ENCODE results near the gene LRRC1.

The LRRC1 gene

DNA sequence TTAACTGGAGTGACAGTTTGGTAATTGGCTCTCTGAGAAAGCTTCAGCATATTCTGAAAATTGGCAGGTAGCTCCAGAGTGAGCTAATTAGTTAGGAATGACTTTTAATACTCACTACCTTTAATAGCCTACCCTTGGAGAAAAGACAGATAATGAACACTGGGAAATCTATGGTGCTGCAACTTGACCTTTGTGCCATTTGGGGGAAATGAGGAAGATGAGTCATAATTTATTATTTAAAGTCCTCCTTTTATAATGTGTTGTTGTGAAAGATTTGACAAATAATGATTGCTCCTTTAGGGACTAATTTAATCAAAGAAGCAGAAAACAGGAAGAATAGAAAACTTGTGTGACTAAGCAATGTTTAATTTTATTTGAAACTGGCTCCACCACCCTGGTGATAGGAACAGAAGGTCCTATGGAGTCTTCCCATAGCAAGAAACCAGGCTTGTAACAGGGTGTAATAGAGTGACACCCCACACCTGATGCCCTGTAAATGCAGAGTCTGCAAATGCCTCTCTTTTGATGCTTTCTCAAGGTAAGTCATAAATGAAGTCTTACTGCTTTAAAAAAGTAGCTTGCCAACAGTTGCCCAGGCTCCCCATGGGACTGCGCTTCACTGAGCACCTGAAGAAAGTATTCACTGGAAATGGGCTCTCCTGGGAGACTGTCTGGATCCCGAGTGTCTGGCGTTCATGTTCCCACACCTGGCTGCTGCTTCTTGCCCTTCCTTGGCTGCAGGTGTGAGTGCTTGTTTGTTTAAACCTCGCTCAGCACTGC is 134.4 kb downstream of the LRRC1 start:
- DNase-seq, result no peak

DNA sequence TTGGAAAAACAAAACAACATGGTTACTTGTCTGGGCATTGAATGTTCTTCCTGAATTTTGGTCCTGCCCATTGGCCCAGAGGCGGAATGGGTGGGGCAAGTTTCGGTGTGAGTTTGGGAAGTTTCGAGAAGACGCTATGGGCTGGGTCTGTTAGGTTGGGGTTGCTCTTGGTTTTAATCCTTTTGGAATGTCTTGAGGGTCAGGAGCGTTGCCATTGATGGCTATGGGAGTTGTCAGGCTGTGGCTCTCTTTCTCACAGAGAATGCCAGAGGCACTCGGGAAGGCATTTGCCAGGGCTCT is 135.0 kb downstream of the LRRC1 start:
- no peak for DNase-seq

- no peak for DNase-seq
Observed at GRCh38 chr6:53930330-53930729, 135.5 kb downstream of the LRRC1 start.

- DNase-seq, result no peak
Observed at GRCh38 chr6:53931086-53931485, 136.3 kb downstream of the LRRC1 start.

GRCh38 chr6:53932516-53932915 is 137.7 kb downstream of the LRRC1 start:
- no peak for DNase-seq

- DNase-seq, result no peak
Observed at GRCh38 chr6:53934023-53934422, 139.2 kb downstream of the LRRC1 start.

DNA sequence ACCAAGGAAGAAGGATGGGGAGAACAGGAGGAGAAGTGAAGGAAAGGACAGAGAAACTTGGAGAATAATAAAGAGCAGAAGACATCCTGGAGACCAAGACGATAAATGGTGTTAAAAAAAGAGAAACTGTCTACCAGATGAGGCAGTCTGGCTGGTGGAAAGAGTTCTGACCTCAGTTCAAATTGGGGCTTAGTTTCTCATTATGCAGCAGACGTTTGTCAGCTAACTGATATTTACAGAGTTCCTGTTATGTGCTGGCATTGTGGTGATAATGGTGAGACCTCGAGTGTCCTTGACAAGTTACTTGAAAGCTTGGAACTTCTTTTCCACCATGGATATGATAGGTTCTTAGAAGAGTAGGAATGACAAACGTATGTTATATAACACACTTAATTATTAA is 142.7 kb downstream of the LRRC1 start:
- no peak for DNase-seq

- no peak for DNase-seq
Observed at GRCh38 chr6:53938810-53939209, 144.0 kb downstream of the LRRC1 start.

GRCh38 chr6:53939830-53940229 is 145.0 kb downstream of the LRRC1 start:
- no peak for DNase-seq

- no peak for DNase-seq
Observed at GRCh38 chr6:53943395-53943794, 148.6 kb downstream of the LRRC1 start.

DNA sequence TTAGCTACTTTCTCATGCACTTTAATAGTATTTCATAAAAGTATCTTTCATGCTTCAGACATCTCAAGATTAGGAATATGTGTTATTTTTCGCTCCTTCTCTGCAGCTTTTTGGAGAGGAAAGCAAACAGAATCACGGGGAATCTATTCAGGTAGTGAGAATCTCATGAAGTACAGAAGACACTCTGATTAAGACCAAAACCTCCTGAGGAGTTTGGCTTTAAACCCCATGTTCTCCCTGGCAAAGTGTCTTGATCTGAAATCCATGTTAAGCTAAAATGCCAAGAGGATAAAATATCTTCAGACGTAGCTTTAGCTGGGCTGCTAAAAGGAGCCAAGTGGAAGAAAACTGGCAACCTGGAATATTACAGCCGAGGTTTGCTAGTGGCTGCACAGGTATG is 149.3 kb downstream of the LRRC1 start:
- no peak for DNase-seq

DNA sequence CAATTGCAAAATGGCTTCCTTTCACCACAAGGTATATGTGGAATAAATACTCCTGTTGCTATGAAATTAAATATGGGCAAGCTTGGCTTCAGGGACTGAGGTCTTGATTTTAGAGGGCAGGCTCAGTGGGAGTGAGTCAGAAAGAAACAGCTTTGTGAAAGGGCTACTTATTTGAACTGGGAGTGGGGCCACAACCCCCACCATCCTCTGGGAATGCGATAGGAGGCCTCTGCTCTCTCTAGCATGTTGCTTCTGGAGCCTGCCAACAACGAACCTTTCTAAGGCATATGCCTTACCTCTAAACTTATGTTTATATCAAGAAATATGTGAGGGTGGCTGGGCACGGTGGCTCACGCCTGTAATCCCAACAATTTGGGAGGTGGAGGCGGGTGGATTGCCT is 149.7 kb downstream of the LRRC1 start:
- DNase-seq, result no peak

DNA sequence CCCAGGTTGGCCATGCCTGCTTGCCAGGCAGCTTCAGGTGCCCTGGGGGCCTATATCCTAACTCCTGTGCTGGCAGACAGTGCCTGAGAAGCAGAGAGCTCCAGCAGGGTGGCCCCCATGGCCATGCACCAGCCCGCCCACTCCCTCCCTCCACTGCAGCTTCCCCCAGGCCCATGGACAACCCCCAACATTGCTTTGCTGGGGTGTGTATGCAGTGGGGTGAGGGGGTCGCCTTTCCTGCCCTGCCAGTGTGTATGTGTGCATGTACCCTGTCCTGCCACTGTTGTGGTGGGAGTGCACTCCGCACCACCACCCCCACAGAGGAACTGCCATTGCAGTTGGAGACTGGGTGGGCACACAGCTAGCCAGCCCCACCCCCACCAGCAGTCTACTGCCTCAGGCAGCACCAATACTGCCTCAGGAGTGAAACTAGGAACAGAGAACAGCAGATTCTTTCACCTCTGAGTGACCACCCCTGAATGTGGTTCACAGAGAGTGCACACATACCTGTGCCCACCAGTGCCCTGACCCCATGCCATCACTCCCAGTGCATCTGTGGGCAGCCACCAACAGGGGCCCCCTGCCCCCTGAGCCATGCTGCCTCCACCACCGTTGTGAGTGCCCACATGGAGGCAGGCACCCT is 151.1 kb downstream of the LRRC1 start:
- DNase-seq, result no peak

DNA sequence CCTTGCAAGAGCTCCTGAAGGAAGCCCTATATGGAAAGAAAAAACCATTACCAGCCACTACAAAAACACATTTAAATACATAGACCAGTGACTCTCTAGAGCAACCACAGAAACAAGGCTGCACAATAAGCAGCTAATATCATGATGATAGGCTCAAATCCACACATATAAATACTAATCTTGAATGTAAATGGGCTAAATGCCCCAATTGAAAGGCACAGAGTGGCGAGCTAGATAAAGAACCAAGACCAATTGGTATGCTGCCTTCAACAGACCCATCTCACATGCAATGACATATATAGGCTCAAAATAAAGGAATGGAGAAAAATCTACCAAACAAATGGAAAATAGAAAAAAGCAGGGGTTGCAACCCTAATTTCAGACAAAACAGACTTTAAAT is 153.0 kb downstream of the LRRC1 start:
- DNase-seq, result no peak

DNA sequence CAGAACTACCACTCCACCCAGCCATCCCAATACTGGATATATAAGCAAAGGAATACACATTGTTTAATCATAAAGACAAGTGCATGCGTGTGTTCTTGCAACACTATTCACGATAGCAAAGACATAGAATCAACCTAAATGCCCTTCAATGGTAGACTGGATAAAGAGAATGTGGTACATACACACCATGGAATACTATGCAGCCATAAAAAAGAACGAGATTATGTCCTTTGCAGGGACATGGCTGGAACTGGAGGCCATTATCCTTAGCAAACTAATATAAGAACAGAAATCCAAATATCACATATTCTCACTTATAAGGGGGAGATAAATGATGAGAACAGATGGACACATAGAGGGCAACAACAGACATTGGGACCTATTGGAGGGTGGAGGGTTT is 156.6 kb downstream of the LRRC1 start:
- DNase-seq, result no peak

GRCh38 chr6:53956068-53956711 is 161.4 kb downstream of the LRRC1 start:
- DNase-seq, result no peak

DNA sequence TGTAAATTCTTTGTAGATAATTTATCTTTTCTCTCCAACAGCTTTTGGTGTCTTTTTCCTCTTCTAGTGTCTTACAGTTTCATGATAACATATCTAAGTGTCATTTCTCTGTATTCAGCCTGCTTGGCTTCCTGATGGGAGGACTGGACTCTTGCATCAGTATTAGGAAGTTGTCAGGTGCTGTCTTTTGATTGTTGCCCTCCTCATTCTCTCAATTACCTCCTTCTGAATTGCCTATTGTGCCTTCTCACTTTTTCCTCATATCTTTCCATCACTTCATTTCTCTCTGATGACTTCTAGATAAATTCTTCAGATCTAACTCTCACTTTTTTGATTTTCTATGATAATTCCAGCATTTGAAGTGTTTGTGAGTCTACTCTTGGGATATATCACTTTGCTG is 162.0 kb downstream of the LRRC1 start:
- no peak for DNase-seq

- DNase-seq, result no peak
Observed at GRCh38 chr6:53959717-53960116, 164.9 kb downstream of the LRRC1 start.

GRCh38 chr6:53960311-53960710 is 165.5 kb downstream of the LRRC1 start:
- DNase-seq, result no peak

DNA sequence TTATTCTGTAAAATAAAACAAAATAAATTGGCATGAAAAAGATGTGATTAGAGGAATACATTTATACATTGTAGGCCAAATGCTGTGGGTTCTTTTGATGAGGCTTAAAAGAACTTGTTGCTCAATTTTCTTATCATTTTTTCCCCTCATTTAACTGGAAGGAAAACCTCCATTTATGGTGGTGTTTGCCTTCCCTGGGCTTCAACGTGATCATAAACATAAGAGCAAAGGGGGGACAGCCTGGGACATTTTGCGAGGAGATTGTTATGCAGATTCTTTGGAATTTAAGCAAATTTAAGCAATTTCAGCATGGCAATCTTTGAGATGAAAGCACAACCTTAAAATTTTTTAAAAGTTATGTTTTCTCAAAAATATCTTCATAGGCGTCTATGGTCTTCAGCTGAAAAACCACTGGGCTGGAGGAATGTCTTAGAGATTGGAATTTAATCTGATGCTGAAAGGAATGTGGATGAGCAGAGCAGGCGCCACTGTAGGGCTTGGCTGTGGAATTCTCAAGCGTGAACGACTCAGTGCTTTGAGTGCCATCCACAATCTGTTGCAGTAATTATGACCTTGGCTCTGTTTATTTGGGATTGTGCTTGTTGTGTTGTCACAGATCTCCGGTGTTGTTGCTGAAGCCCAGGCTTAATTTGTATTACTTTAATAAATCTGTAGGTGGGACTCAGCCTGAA is 167.0 kb downstream of the LRRC1 start:
- DNase-seq, result no peak

GRCh38 chr6:53962646-53963045 is 167.8 kb downstream of the LRRC1 start:
- no peak for DNase-seq

GRCh38 chr6:53967415-53967814 is 172.6 kb downstream of the LRRC1 start:
- no peak for DNase-seq
